ENCODE results near the gene CPNE1. TPM values are rescaled to one million over a fixed set of nuclear protein-coding genes. Genes with fewer than 3 reads are reported as not detected.

The CPNE1 gene
- total RNA-seq, 1 experiment from 2014 or later: 64.5 TPM

Other genes starting within 250 kb of the CPNE1 start
- gene GDF5, start 226.7 kb downstream of the CPNE1 start, total RNA-seq (2014; rRNA removed; shearing (Covaris generic)): 5.2 and 12.1 TPM in 2 replicates
- 18.4 and 19.9 TPM in 2 replicates for gene CEP250, start 209.3 kb downstream of the CPNE1 start, total RNA-seq (2014; rRNA removed; shearing (Covaris generic))
- gene C20orf173, start 135.2 kb downstream of the CPNE1 start, total RNA-seq (2014; rRNA removed; shearing (Covaris generic)): not detected in 2 replicates
- gene ERGIC3, start 122.8 kb downstream of the CPNE1 start, total RNA-seq (2014; rRNA removed; shearing (Covaris generic)): 172 and 178 TPM in 2 replicates
- gene SPAG4, start 49.1 kb downstream of the CPNE1 start, total RNA-seq (2014; rRNA removed; shearing (Covaris generic)): 0.17 TPM in 1 of 2 replicates, not detected in the other
- 49.6 and 57.8 TPM in 2 replicates for gene RBM12, start within 50 bp of the CPNE1 start, total RNA-seq (2014; rRNA removed; shearing (Covaris generic))
- gene NFS1, start 34.5 kb upstream of the CPNE1 start, total RNA-seq (2014; rRNA removed; shearing (Covaris generic)): 25.8 and 29.5 TPM in 2 replicates
- gene ROMO1, start 34.5 kb upstream of the CPNE1 start, total RNA-seq (2014; rRNA removed; shearing (Covaris generic)): 435 and 443 TPM in 2 replicates
- gene RBM39, start 77.4 kb upstream of the CPNE1 start, total RNA-seq (2014; rRNA removed; shearing (Covaris generic)): 232 and 263 TPM in 2 replicates
- gene PHF20, start 107.1 kb upstream of the CPNE1 start, total RNA-seq (2014; rRNA removed; shearing (Covaris generic)): 14.5 and 15.1 TPM in 2 replicates